Stimulated activated CD8-positive, alpha-beta memory T cell treated with anti-CD3 and anti-CD28 coated beads, Interleukin-7, amount 100 ng/mL, for 48 hours (primary cell): ENCODE results near the gene MROH7.

Source experiments
- DNase-seq, 2 donors: peaks; one replicate each; pipeline ENCODE4 v3.0.0-alpha.2; 2020; ENCODE audit warnings: low read depth in 1 of 2; ENCODE audit errors: extremely low read depth in 1 of 2

The MROH7 gene

GRCh38 chr1:54649130-54649898 is 7.7 kb downstream of the MROH7 start:
- DNase-seq, result no peak

- no peak for DNase-seq
Observed at GRCh38 chr1:54649921-54650320, 8.3 kb downstream of the MROH7 start.

- DNase-seq, result no peak
Observed at GRCh38 chr1:54650417-54650816, 8.8 kb downstream of the MROH7 start.

GRCh38 chr1:54651608-54652007 is 10.0 kb downstream of the MROH7 start:
- no peak for DNase-seq

GRCh38 chr1:54652168-54652567 is 10.6 kb downstream of the MROH7 start:
- DNase-seq, result no peak

GRCh38 chr1:54653036-54653435 is 11.4 kb downstream of the MROH7 start:
- no peak for DNase-seq

- DNase-seq, result no peak
Observed at GRCh38 chr1:54658164-54658913, 16.8 kb downstream of the MROH7 start.

- DNase-seq, result no peak
Observed at GRCh38 chr1:54663725-54664124, 22.1 kb downstream of the MROH7 start.

- DNase-seq, result no peak
Observed at GRCh38 chr1:54664364-54664763, 22.8 kb downstream of the MROH7 start.

GRCh38 chr1:54665852-54666251 is 24.3 kb downstream of the MROH7 start:
- DNase-seq, result no peak

GRCh38 chr1:54666333-54666732 is 24.7 kb downstream of the MROH7 start:
- no peak for DNase-seq

- no peak for DNase-seq
Observed at GRCh38 chr1:54667797-54668196, 26.2 kb downstream of the MROH7 start.

GRCh38 chr1:54668567-54668966 is 27.0 kb downstream of the MROH7 start:
- DNase-seq, result no peak

GRCh38 chr1:54671985-54672608 is 30.5 kb downstream of the MROH7 start:
- peak; percentile 44 to 60 for DNase-seq

GRCh38 chr1:54678776-54679643 is 37.4 kb downstream of the MROH7 start:
- no peak for DNase-seq

- no peak for DNase-seq
Observed at GRCh38 chr1:54679706-54680105, 38.1 kb downstream of the MROH7 start.

GRCh38 chr1:54680387-54680786 is 38.8 kb downstream of the MROH7 start:
- no peak for DNase-seq

GRCh38 chr1:54681358-54681757 is 39.8 kb downstream of the MROH7 start:
- DNase-seq, result no peak

- DNase-seq, result no peak
Observed at GRCh38 chr1:54683453-54683852, 41.9 kb downstream of the MROH7 start.

- DNase-seq, result no peak
Observed at GRCh38 chr1:54685335-54685905, 43.8 kb downstream of the MROH7 start.

GRCh38 chr1:54686155-54686554 is 44.6 kb downstream of the MROH7 start:
- DNase-seq, result no peak
